Tibial artery (tissue), 4 donors: ENCODE data around the gene FSD2.

ENCODE experiments used
- DNase-seq, 2 donors: peaks; one replicate each; pipeline ENCODE4 v3.0.0-alpha.2; 2019
- H3K27ac ChIP-seq, 2 donors: fragments of 200-600 bp; sonication (generic) in 1 of 2; 1 replicate in 1 of 2; 2 replicates in 1 of 2; pipeline ENCODE4 v1.5.1; 2018 to 2019; ENCODE audit warnings: mild to moderate bottlenecking in 1 of 2
- H3K27me3 ChIP-seq, 2 donors: fragments of 200-600 bp; sonication (generic) in 1 of 2; one replicate each; pipeline versions ENCODE4 v1.5.1 to v1.6.0; 2016 to 2019
- H3K36me3 ChIP-seq, 3 donors: fragments of 200-600 bp; sonication (generic) in 2 of 3; one replicate each; pipeline ENCODE4 v1.5.1; 2016 to 2019; ENCODE audit warnings: mild to moderate bottlenecking in 2 of 3
- H3K4me1 ChIP-seq, 4 donors: fragments of 200-600 bp; sonication (generic) in 2 of 4; 1 replicate in 3 of 4; 2 replicates in 1 of 4; pipeline ENCODE4 v1.5.1; 2016 to 2019
- H3K4me3 ChIP-seq, 2 donors: fragments of 200-600 bp; sonication (generic) in 1 of 2; 1 replicate in 1 of 2; 2 replicates in 1 of 2; pipeline ENCODE4 v1.5.1; 2018 to 2019; ENCODE audit warnings: mild to moderate bottlenecking in 2 of 2
- H3K9me3 ChIP-seq, 3 donors: fragments of 200-600 bp; sonication (generic) in 1 of 3; one replicate each; pipeline ENCODE4 v1.5.1; 2016 to 2019
- CTCF ChIP-seq, 2 experiments: fragments of 200-600 bp in 1 of 2; fragments of 450-650 bp in 1 of 2; IDR thresholded peaks; one replicate each; pipeline ENCODE4 v1.5.1; 2017 to 2019; ENCODE audit warnings: antibody characterized with exemption in 2 of 2, mild to moderate bottlenecking in 1 of 2, moderate library complexity in 1 of 2
- intact Hi-C: fragments of 100-400 bp; cut with DNase I; formaldehyde crosslinking; loops from one replicate; pipeline ENCODE4 v1.15.0; 2023; ENCODE audit warnings: low total_unique reads

Gene FSD2

DNA sequence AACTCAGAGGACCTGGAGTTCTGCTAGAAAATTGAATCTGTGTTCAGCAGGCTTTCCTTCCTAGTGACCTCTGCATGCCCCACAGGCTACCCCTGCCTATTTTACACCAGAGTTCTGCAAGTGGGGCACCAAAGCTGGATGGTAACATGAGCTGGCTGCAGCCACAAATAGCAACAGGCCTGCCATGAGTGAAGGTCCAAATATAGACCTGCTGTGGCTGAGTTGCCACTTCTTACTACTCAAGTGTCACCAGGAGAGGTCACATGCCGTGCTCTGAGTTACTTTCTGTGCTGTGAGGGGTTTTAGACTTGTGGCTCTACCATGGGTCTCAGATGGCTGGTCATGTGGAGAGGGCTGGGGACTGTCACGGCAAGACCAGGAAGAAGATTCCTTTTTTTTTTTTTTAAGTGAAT lies at the start of gene FSD2:
FSD2 (minus strand) TSS at position 76 of the 413 bp plus-strand sequence. CDS start 18,679 bp downstream, outside the sequence.
- Histone ChIP-seq H3K4me1 (peaks cover 0 to 7% (median 5%) of the 10 kb centered on the region in 4 donors), H3K4me3 (no peak within 1 kb of the TSS), H3K27me3 (no peaks in the 10 kb centered on the region), H3K27ac (no peak within 1 kb of the TSS), H3K9me3 (no peaks in the 10 kb centered on the region), H3K36me3 (no peaks in the 10 kb centered on the region)
- no peak for TF ChIP-seq CTCF (IDR thresholded peaks at IDR 0.05)
- intact Hi-C loops, result loop anchor here (5.0 to 10.0 kb wide), 2 partner anchors 54 to 409 kb away; no protein-coding TSS in a partner anchor
- DNase-seq, result no peak

DNA sequence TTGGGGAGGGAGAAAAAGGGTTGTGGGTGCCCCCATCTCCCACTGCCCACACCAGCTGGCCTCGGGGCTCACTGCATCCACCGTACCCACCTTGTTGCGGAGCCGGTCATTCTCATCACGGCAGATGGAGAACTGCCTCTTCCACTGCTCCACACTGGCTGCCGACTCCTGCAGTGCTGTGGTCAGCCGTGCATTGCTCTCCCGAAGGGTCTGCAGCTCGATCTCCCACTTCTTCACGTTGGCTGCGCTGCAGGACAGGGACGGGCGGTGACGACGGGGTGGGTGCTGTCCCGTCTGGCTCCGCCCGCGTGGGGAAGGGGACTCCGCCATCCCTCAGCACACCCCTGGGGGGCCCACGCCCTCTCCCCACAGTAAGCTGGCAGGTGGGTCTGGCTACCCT lies 48.7 kb upstream of the FSD2 start:
- DNase-seq, result no peak
- Histone ChIP-seq H3K27ac (no peak overlapping the region), H3K9me3 (no peaks in the 10 kb centered on the region), H3K4me3 (no peak overlapping the region), H3K36me3 (peaks cover 0 to 23% (median 0%) of the 10 kb centered on the region in 3 donors), H3K27me3 (no peaks in the 10 kb centered on the region), H3K4me1 (peaks cover 0 to 7% (median 0%) of the 10 kb centered on the region in 4 donors)
- intact Hi-C loops, result no loop called here
- no peak for TF ChIP-seq CTCF (IDR thresholded peaks at IDR 0.05)

DNA sequence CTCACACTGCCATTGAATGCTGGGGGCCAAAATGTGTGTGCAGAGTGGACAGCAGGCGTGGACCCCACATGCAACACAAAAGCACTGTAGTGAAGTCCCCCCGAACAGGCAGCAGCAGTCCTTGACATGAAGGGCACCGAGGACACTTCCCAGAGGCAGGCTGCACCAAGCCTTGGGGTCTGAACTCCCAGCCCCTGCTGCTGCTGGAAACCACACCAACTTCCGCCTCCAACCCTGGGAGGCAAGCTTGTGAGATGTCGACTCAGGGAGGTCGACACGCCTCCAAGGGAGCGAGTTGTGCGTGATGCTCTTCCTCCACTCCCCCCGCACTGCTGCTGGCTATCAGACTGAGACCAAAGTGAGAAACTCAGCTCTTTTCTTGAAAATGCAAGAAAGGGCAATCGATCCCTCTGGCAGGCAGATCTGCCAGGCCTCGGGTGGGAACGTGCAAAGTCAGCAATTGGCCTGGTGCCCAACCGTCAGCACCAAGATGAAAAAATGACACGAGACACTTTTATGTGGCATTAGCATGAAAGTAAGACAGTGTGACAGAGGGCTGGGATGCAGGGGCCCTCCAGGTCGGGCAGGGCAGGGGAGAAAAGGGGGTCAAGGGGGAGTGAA lies 47.2 kb upstream of the FSD2 start:
- no peak overlapping the region for H3K27ac ChIP-seq
- no peaks in the 10 kb centered on the region for H3K9me3 ChIP-seq
- intact Hi-C loops, result no loop called here
- no peak for TF ChIP-seq CTCF (IDR thresholded peaks at IDR 0.05)
- DNase-seq, result no peak
- H3K36me3 ChIP-seq, result peaks cover 0 to 26% (median 0%) of the 10 kb centered on the region in 3 donors
- peaks cover 0 to 13% (median 0%) of the 10 kb centered on the region in 4 donors for H3K4me1 ChIP-seq
- no peak overlapping the region for H3K4me3 ChIP-seq
- H3K27me3 ChIP-seq, result no peaks in the 10 kb centered on the region

DNA sequence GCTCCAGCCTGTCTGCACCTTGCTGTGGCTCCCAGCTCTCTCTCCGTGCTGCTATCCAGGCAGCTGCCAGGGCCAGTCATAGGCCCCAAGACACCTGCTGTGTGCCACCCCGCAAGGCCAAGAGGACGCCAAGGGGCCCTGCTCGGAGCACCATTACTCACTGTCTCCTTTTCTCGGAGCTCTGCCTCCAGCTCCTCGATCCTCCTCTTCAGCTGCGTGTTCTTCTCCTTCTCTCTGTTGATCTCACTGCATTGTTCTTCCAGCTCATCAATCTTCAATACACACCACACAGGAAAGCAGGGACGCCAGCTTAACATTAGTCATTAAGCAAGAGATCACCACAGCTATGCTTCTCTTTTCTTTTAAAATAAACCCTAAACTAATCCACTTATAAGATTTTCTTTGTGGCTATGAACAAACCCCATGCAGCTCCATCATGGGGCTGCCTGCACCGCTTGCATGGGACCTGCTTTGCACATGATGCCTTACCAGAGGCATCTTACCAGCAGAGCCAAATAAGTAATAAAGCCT lies 46.2 kb upstream of the FSD2 start:
- H3K36me3 ChIP-seq, result peaks cover 0 to 26% (median 0%) of the 10 kb centered on the region in 3 donors
- no peak overlapping the region for H3K4me3 ChIP-seq
- H3K27ac ChIP-seq, result no peak overlapping the region
- intact Hi-C loops, result no loop called here
- peaks cover 0 to 13% (median 0%) of the 10 kb centered on the region in 4 donors for H3K4me1 ChIP-seq
- H3K27me3 ChIP-seq, result no peaks in the 10 kb centered on the region
- DNase-seq, result no peak
- H3K9me3 ChIP-seq, result no peaks in the 10 kb centered on the region
- no peak for TF ChIP-seq CTCF (IDR thresholded peaks at IDR 0.05)

DNA sequence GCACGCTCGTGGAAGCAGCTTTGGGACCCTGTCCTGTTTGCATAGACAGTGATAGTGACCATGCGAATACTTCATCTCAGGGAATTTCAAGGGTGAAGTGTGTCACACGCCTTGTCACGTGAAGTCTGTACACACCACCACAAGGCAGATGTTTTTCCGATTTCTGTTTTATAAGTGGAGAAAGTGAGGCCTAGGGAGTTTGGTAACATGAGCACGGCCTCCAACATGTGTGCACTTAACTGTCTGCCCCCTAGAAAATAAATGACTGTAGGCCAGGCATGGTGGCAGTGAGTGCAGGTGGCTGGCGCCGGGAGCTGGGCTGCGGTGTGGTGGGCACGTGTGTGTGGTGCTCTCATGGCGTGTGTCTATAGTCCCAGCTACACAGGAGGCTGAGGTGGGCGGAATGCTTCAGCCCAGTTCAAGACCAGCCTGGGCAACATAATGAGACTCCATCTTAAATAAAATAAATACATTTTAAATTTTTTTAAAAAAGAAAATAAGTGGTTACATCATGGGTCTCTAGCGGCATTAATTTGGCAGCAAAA lies 45.5 kb upstream of the FSD2 start:
- no peak for TF ChIP-seq CTCF (IDR thresholded peaks at IDR 0.05)
- no peak for DNase-seq
- H3K4me3 ChIP-seq, result no peak overlapping the region
- peaks cover 0 to 26% (median 0%) of the 10 kb centered on the region in 3 donors for H3K36me3 ChIP-seq
- no peaks in the 10 kb centered on the region for H3K9me3 ChIP-seq
- H3K4me1 ChIP-seq, result peaks cover 0 to 13% (median 0%) of the 10 kb centered on the region in 4 donors
- intact Hi-C loops, result no loop called here
- H3K27ac ChIP-seq, result no peak overlapping the region
- H3K27me3 ChIP-seq, result no peaks in the 10 kb centered on the region
